Measurements from ENCODE around the gene NOTCH2.
A peak's percentile ranks its signal among the peaks of the same experiment; 100 is the strongest.

NOTCH2 gene

DNA sequence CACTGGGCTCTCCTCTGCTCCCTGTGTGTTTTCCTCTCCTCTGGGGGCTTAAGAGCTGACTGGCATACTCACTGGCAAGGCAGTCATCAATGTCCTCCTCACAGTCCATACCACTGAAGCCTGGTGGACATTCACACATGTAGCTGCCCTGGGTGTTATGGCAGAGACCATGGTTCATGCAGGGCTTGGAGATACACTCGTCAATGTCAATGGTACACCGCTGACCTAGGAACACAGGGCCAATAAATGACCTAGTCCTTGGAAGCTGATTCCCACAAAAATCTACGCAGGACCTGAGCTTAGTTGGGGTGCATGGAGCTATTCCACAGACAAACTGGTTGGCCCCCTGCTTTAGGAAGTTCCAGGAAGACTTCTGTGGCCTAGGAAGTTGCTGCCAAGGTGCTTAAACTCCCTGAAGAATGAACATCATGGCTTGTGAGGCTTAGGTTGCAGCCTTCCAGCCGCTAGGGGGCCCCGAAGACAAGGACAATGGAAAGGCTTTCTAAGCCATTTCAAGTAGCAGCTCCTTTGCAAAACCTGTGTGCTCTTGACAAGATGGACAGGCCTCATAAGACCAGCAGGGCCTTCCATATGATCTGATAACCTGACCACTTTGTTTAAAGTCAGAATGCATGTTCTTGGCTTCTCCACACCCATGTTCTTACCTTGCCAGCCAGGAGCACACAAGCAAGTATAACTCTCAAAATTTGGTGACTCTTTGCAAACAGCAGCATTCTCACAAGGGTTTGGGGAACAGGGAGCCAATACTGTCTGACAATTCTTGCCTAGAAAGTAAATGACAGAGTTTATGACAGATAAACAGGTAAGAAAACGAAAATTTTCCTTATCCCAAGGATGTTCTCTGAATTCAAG lies 120.9 kb downstream of the NOTCH2 start:
- H3K4me3 ChIP-seq (replicated peaks; ENCODE audit: low read depth, low read length): no peak overlapping the region
- TF ChIP-seq, protein P1, sequence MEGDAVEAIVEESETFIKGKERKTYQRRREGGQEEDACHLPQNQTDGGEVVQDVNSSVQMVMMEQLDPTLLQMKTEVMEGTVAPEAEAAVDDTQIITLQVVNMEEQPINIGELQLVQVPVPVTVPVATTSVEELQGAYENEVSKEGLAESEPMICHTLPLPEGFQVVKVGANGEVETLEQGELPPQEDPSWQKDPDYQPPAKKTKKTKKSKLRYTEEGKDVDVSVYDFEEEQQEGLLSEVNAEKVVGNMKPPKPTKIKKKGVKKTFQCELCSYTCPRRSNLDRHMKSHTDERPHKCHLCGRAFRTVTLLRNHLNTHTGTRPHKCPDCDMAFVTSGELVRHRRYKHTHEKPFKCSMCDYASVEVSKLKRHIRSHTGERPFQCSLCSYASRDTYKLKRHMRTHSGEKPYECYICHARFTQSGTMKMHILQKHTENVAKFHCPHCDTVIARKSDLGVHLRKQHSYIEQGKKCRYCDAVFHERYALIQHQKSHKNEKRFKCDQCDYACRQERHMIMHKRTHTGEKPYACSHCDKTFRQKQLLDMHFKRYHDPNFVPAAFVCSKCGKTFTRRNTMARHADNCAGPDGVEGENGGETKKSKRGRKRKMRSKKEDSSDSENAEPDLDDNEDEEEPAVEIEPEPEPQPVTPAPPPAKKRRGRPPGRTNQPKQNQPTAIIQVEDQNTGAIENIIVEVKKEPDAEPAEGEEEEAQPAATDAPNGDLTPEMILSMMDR (IDR thresholded peaks at IDR 0.05; ENCODE audit: low read length, missing control alignments): peak; percentile 97
- peak; percentile 84 for DNase-seq (ENCODE audit: low read depth)

DNA sequence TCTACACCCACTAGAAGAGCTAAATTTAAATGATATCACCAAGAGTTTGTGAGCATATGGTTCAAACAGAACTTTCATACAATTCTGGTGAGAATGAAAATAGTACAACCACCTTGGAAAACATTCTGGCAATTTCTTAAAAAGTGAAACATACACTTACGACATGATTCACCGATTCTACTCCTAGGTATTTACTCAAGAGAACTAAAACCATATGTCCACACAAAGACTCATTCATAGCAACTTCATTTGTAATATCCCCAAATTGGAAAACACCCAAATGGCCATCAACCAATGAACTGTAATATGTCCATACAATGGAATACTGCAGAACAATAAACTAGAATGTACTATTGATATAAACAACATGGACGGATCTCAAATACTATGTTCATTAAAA lies 122.0 kb downstream of the NOTCH2 start:
- no peak overlapping the region for H3K4me3 ChIP-seq (replicated peaks; ENCODE audit: low read depth, low read length)
- DNase-seq (ENCODE audit: low read depth): peak; percentile 86
- TF ChIP-seq, protein P1 (IDR thresholded peaks at IDR 0.05; ENCODE audit: low read length, missing control alignments): no peak

DNA sequence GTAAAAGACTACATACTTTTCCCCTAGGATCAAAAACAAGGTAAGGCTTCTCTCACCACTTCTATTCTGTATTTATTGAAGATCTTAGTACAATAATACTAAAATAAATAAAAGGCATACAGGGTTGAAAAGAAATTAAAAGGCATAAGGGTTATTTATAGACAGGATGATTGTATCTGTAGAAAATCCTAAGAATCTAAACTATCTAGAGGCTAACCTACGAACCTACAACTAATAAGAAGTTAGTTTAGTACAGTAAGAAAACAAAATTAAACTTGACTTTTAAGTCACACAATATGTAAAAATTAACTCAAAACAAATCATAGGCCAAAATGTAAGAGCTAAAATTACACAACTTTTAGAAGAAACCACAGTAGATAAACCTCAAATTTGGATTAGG lies 122.7 kb downstream of the NOTCH2 start:
- no peak overlapping the region for H3K4me3 ChIP-seq (replicated peaks; ENCODE audit: low read depth, low read length)
- TF ChIP-seq, protein P1 (IDR thresholded peaks at IDR 0.05; ENCODE audit: low read length, missing control alignments): no peak
- peak; percentile 8 for DNase-seq (ENCODE audit: low read depth)

GRCh38 chr1:119943216-119943615 lies 126.2 kb downstream of the NOTCH2 start:
- no peak for DNase-seq (ENCODE audit: low read depth)
- TF ChIP-seq, protein P1 (IDR thresholded peaks at IDR 0.05; ENCODE audit: low read length, missing control alignments): no peak
- no peak overlapping the region for H3K4me3 ChIP-seq (replicated peaks; ENCODE audit: low read depth, low read length)

- no peak for DNase-seq (ENCODE audit: low read depth)
- TF ChIP-seq, protein P1 (IDR thresholded peaks at IDR 0.05; ENCODE audit: low read length, missing control alignments): no peak
- no peak overlapping the region for H3K4me3 ChIP-seq (replicated peaks; ENCODE audit: low read depth, low read length)
Observed at GRCh38 chr1:119941392-119941791, 128.1 kb downstream of the NOTCH2 start.

- H3K4me3 ChIP-seq (replicated peaks; ENCODE audit: low read depth, low read length): no peak overlapping the region
- TF ChIP-seq, protein P1 (IDR thresholded peaks at IDR 0.05; ENCODE audit: low read length, missing control alignments): no peak
- no peak for DNase-seq (ENCODE audit: low read depth)
Observed at GRCh38 chr1:119940697-119941096, 128.8 kb downstream of the NOTCH2 start.

DNA sequence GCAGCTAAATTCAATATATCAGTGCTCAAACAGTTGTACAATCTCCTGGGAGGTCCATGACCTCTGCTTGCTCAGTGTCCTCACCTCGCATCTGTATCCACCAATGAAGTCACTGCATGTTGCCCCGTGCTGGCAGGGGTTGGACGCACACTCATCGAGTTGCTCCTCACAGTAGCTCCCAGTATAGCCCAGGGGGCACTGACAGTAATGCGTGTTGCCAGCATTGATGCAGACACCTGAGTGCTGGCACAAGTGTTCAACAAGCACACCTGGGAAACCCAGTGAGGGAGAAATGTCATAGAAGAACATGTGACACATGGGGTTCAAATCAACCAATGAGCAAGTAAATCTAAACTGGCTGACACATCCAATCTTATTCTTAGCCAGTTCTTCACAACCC lies 132.3 kb downstream of the NOTCH2 start:
- no peak for DNase-seq (ENCODE audit: low read depth)
- TF ChIP-seq, protein P1 (IDR thresholded peaks at IDR 0.05; ENCODE audit: low read length, missing control alignments): no peak
- H3K4me3 ChIP-seq (replicated peaks; ENCODE audit: low read depth, low read length): no peak overlapping the region
